Ishikawa (cell line): Measurements from ENCODE around the gene ZC3H14.

ENCODE experiments used
- CEBPB ChIP-seq: IDR thresholded peaks from 2 replicates; pipeline ENCODE4 v1.6.1; 2012
- CREB1 ChIP-seq: IDR thresholded peaks from 2 replicates; pipeline ENCODE4 v1.6.1; 2012; ENCODE audit warnings: low read depth
- EGR1 ChIP-seq: IDR thresholded peaks from 2 replicates; pipeline ENCODE4 v1.6.1; 2012
- EP300 ChIP-seq: IDR thresholded peaks from 2 replicates; pipeline ENCODE4 v1.6.1; 2012; ENCODE audit warnings: borderline replicate concordance
- FOXM1 ChIP-seq: IDR thresholded peaks from 2 replicates; pipeline ENCODE4 v1.6.1; 2012; ENCODE audit warnings: low read depth, borderline replicate concordance
- NFIC ChIP-seq: IDR thresholded peaks from 2 replicates; pipeline ENCODE4 v1.6.1; 2012
- RAD21 ChIP-seq: IDR thresholded peaks from 2 replicates; pipeline ENCODE4 v1.6.1; 2012; ENCODE audit warnings: low read depth
- TAF1 ChIP-seq: IDR thresholded peaks from 2 replicates; pipeline ENCODE4 v1.6.1; 2012; ENCODE audit warnings: low read depth, mild to moderate bottlenecking
- TCF12 ChIP-seq: IDR thresholded peaks from 2 replicates; pipeline ENCODE4 v1.6.1; 2012; ENCODE audit warnings: low read depth
- TEAD4 ChIP-seq: IDR thresholded peaks from 2 replicates; pipeline ENCODE4 v1.6.1; 2012
- YY1 ChIP-seq: IDR thresholded peaks from 2 replicates; pipeline ENCODE4 v1.6.1; 2012; ENCODE audit warnings: low read depth
- ZBTB7A ChIP-seq: IDR thresholded peaks from 2 replicates; pipeline ENCODE4 v1.6.1; 2012; ENCODE audit warnings: low read depth
- TF ChIP-seq, protein P1 (sequence below): IDR thresholded peaks from 2 replicates; pipeline ENCODE4 v1.6.1; 2012; ENCODE audit warnings: low read depth, mild to moderate bottlenecking
- TF ChIP-seq, protein P2 (sequence below): IDR thresholded peaks from 2 replicates; pipeline ENCODE4 v1.6.1; 2012
- TF ChIP-seq, protein P3 (sequence below): IDR thresholded peaks from 2 replicates; pipeline ENCODE4 v1.6.1; 2012

ZC3H14 gene

DNA sequence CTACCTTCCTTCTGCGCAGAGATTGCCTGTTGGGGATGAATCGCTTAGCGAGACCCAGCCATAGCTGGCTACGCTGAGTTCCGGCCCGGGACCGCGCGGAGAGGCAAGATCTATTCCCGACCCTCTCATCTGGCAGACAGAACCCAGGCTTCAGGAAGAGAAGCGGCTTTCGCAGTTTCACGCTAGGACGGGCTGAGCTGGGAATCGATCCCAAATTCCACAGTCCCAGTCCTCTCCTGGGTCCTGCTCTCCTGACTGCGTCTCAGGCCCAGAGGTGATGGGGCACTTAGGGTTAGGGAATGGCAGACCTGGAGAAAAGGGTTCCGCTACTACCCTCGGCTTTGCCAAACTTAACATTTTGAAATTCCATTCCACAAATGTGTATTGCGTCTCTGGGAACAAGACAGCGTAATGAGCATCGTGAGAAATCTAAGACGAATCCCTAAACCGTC, 10.8 kb upstream of the ZC3H14 start:
- TF ChIP-seq FOXM1 (no peak), YY1 (no peak)

DNA sequence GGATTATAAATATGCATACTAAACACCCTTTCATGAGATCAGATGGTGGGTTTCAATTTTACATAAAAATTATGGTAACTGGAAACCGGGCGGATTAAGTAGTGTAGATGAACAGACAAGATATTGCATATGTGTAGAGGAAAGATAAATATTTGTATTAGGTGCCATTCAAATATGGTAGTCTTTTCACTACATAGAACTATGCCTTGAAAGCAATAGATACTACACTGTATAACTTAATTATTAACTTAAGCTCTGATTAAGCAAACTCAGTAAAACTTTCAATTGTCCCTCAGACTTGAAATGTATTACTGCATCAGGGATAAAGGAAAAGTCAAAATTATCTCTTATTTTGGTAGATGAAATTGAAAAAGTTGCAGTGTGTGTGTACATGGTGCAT, 10.0 kb upstream of the ZC3H14 start:
- TF ChIP-seq NFIC (no peak), RAD21 (no peak), EGR1 (no peak), CREB1 (no peak), EP300 (no peak)
- TF ChIP-seq, protein P1, sequence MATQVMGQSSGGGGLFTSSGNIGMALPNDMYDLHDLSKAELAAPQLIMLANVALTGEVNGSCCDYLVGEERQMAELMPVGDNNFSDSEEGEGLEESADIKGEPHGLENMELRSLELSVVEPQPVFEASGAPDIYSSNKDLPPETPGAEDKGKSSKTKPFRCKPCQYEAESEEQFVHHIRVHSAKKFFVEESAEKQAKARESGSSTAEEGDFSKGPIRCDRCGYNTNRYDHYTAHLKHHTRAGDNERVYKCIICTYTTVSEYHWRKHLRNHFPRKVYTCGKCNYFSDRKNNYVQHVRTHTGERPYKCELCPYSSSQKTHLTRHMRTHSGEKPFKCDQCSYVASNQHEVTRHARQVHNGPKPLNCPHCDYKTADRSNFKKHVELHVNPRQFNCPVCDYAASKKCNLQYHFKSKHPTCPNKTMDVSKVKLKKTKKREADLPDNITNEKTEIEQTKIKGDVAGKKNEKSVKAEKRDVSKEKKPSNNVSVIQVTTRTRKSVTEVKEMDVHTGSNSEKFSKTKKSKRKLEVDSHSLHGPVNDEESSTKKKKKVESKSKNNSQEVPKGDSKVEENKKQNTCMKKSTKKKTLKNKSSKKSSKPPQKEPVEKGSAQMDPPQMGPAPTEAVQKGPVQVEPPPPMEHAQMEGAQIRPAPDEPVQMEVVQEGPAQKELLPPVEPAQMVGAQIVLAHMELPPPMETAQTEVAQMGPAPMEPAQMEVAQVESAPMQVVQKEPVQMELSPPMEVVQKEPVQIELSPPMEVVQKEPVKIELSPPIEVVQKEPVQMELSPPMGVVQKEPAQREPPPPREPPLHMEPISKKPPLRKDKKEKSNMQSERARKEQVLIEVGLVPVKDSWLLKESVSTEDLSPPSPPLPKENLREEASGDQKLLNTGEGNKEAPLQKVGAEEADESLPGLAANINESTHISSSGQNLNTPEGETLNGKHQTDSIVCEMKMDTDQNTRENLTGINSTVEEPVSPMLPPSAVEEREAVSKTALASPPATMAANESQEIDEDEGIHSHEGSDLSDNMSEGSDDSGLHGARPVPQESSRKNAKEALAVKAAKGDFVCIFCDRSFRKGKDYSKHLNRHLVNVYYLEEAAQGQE: no peak

DNA sequence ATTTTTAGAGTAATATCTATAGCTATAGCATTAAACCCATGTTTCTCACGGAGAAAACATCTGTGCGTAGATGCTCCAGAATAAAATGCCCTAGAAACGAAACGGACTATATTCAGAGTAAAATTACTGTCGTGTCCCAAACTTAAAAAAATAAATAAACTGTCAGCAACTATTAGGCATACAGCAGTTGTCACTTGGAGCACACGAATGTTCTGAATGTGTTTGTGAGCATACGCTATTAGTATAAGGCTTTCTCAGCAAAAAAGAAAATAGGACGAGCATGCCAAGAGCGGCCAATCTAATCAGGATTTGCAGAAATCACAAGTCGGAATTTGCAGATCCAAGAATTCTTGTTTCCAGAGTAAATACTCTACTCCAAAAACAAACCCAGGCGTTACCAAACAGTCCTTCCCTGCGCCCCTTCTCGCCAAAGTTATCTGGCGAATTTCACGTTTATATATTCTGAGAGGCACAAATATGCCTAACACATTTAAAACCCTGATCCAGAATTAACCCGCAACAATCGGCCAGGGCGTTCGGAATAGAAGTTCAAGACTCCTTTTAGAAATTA, 8.9 kb upstream of the ZC3H14 start:
- TF ChIP-seq RAD21: no peak
- TF ChIP-seq, protein P2, sequence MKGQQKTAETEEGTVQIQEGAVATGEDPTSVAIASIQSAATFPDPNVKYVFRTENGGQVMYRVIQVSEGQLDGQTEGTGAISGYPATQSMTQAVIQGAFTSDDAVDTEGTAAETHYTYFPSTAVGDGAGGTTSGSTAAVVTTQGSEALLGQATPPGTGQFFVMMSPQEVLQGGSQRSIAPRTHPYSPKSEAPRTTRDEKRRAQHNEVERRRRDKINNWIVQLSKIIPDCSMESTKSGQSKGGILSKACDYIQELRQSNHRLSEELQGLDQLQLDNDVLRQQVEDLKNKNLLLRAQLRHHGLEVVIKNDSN: no peak
- no peak for TF ChIP-seq YY1
- TF ChIP-seq EP300: no peak
- no peak for TF ChIP-seq TEAD4
- no peak for TF ChIP-seq NFIC
- TF ChIP-seq ZBTB7A: no peak
- TF ChIP-seq CREB1: no peak
- TF ChIP-seq, protein P1: no peak
- TF ChIP-seq CEBPB: no peak
- TF ChIP-seq, protein P3, sequence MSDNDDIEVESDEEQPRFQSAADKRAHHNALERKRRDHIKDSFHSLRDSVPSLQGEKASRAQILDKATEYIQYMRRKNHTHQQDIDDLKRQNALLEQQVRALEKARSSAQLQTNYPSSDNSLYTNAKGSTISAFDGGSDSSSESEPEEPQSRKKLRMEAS: no peak
- TF ChIP-seq TAF1: no peak
- TF ChIP-seq TCF12: no peak
- no peak for TF ChIP-seq FOXM1
- TF ChIP-seq EGR1: no peak

DNA sequence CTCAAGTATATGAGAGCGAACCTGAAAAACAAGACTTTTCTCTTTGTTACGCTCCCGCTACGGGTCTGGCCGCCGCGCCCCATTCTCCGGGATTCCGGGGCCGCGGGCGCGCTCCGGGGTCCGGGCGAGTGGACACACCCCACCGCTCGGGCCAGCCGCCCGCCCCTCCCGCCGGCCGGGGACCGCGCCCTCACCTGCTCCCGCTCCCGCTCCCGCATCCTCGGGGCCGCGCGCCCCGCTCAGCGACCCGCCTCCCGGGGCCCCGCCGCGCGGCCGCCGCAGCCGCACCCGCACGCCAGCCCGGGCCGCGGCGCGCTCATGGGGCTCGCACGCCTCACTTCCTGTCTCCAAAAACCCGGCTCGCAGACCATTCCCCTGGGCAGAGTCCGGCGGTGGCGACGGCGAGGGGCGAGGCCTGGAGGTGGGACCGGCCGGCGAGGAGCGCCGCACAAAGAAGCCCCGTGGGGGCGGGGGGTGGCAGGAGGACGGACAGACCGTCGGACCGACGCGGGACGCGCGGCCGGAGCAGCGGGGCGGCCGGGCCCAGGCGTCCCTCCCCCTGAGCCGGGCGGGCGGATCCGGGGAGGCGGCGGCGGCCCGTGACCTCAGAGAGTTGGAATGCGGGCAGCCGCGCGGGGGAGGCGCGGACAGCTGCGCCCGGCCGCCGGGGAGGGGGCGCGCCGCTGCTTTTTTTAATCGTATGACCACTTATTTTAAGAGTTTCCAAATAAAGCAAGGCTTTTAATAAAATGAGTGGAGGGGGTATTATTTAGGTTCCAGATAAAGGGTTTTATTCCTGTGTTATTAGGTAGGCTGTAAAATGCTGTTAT, 8.2 kb upstream of the ZC3H14 start, which contains the start of gene PTPN21:
TSS of gene PTPN21 (minus strand) at position 551 of the 830 bp plus-strand sequence. CDS start 4,590 bp downstream, outside the sequence.
- TF ChIP-seq FOXM1 (no peak), ZBTB7A (peak; percentile 77; the same call in 1 of the 2 replicates), TAF1 (peak; percentile 55; the same call in 1 of the 2 replicates), TEAD4 (peak; percentile 81), EP300 (peak; percentile 12; the same call in 1 of the 2 replicates), TCF12 (no peak), YY1 (0 out of 2 replicates have a peak, but pooled peaks have one; percentile 12)

DNA sequence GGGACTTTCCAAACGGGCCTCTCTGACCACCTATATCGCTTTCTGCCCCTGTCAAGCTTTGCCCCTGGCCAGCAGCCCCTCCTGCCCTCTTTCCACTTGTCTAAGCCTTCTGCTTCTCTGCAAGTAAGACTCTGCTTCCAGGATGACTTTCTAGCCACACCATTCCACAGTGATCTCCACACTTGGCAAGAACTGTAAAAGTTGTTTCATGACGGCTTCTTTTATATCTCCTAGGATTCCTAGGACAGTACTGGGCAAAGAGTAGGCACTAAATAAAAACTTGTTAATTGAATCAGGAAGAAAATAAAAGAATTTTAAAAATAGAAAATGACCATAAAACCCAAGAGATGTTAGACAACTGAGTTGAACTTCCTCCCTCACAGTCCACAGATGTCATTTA, 6.3 kb upstream of the ZC3H14 start:
- TF ChIP-seq TEAD4 (no peak), TAF1 (no peak), CREB1 (no peak), NFIC (no peak), FOXM1 (no peak), YY1 (no peak), TCF12 (no peak), RAD21 (no peak), EGR1 (no peak), CEBPB (no peak), ZBTB7A (no peak), EP300 (no peak)
- TF ChIP-seq, protein P2: no peak
- TF ChIP-seq, protein P3: no peak
- TF ChIP-seq, protein P1: no peak
